K562 (cell line): ENCODE results near the gene SPSB1. TPM values are rescaled to one million over a fixed set of nuclear protein-coding genes. Genes with fewer than 3 reads are reported as not detected.

Experiments used
- ATAC-seq: fragments of 200-7000 bp; cut with Tn5 transposase; 3 replicates; pipeline ENCODE4 v1.9.1; 2020; ENCODE audit warnings: moderate library complexity
- BruUV-seq: library from RNA; stranded (reverse); fragments of 400-500 nt; replicated peaks from 2 replicates; lab custom pipeline; 2021; lab: Mats Ljungman, UMichigan
- CTCF ChIA-PET: fragments of 300-600 bp; formaldehyde crosslinking; extraction: SDS; loops from one replicate; lab custom pipeline; 2021; ENCODE audit warnings: low intra/inter-chr PET ratio; lab: Yijun Ruan, JAX
- POLR2A ChIA-PET: fragments of 300-600, 350-650 bp; sonication (Branson Sonifier 250); formaldehyde crosslinking; extraction: SDS; loops from one replicate; lab custom pipeline; 2021; ENCODE audit warnings: antibody characterized with exemption, inconsistent platforms; lab: Yijun Ruan, JAX
- DNase-seq, 4 experiments: peaks; one replicate each; pipeline versions ENCODE4 v3.0.0 to v3.0.0-alpha.2; 2011 to 2018; ENCODE audit warnings: low spot score in 3 of 4, mixed read lengths in 3 of 4; ENCODE audit errors: extremely low read depth in 1 of 4
- FAIRE-seq: peaks from 2 replicates; lab custom pipeline; 2011; peaks lifted over from hg19 to GRCh38; lab: Jason Lieb, UNC
- H2AFZ ChIP-seq: 2 replicates; pipeline ENCODE4 v1.6.0; 2011; ENCODE audit warnings: low read depth, low read length, control low read depth, inconsistent platforms
- H3K27ac ChIP-seq: fragments of 200-600 bp; 3 replicates; pipeline ENCODE4 v1.8.0; 2011; ENCODE audit warnings: low read depth, mild to moderate bottlenecking, control low read depth, inconsistent platforms, low read length, moderate library complexity, mixed read lengths; ENCODE audit errors: extremely low read depth
- H3K27me3 ChIP-seq, 2 experiments: fragments of 300-600 bp in 1 of 2; 2 replicates in 1 of 2; 3 replicates in 1 of 2; pipeline versions ENCODE4 v1.6.0 to v1.8.0; 2011; ENCODE audit warnings: inconsistent platforms in 2 of 2, low read length in 2 of 2, mild to moderate bottlenecking in 1 of 2, mixed read lengths in 1 of 2, moderate library complexity in 1 of 2; ENCODE audit not compliant: control insufficient read depth in 2 of 2, insufficient read depth in 2 of 2
- H3K36me3 ChIP-seq: fragments of 300-600 bp; 3 replicates; pipeline ENCODE4 v1.8.0; 2011; ENCODE audit warnings: mild to moderate bottlenecking, low read length, inconsistent platforms; ENCODE audit not compliant: control insufficient read depth, insufficient read depth
- H3K4me1 ChIP-seq, 2 experiments: fragments of 200-600 bp in 1 of 2; replicated peaks in 1 of 2; 2 replicates in 1 of 2; 3 replicates in 1 of 2; pipeline versions ENCODE4 v1.5.1 to v1.8.0; 2011; ENCODE audit warnings: inconsistent platforms in 2 of 2, low read length in 2 of 2, mild to moderate bottlenecking in 1 of 2, mixed read lengths in 1 of 2, moderate library complexity in 1 of 2; ENCODE audit not compliant: control insufficient read depth in 2 of 2, insufficient read depth in 2 of 2
- H3K4me2 ChIP-seq: 2 replicates; pipeline ENCODE4 v1.6.1; 2011; ENCODE audit warnings: low read length, control low read depth, inconsistent platforms, mixed read lengths; ENCODE audit not compliant: insufficient read depth
- H3K4me3 ChIP-seq: fragments of 200-600 bp; sonication (generic), shearing (Covaris generic); 2 replicates; pipeline ENCODE4 v1.5.1; 2016; ENCODE audit warnings: control low read depth, inconsistent platforms
- H3K79me2 ChIP-seq: fragments of 200-600 bp; 3 replicates; pipeline ENCODE4 v1.8.0; 2011; ENCODE audit warnings: low read length, inconsistent platforms; ENCODE audit not compliant: control insufficient read depth, insufficient read depth
- H3K9ac ChIP-seq, 2 experiments: 2 replicates each; pipeline versions ENCODE4 v1.6.0 to v1.6.1; 2011; ENCODE audit warnings: low read depth in 2 of 2, low read length in 2 of 2, control low read depth in 1 of 2, inconsistent platforms in 1 of 2, mild to moderate bottlenecking in 1 of 2, mixed read lengths in 1 of 2; ENCODE audit not compliant: insufficient read depth in 1 of 2
- H3K9me1 ChIP-seq: one replicate; pipeline ENCODE4 v1.6.0; 2011; ENCODE audit warnings: inconsistent platforms, mild to moderate bottlenecking, low read length, moderate library complexity; ENCODE audit not compliant: control insufficient read depth, insufficient read depth
- H3K9me3 ChIP-seq: replicated peaks from 2 replicates; pipeline ENCODE4 v1.5.1; 2011; ENCODE audit warnings: low read depth, low read length, inconsistent platforms; ENCODE audit not compliant: control insufficient read depth, insufficient read depth
- H4K20me1 ChIP-seq: replicated peaks from 2 replicates; pipeline ENCODE4 v1.6.1; 2011; ENCODE audit warnings: low read length, inconsistent platforms, mixed read lengths; ENCODE audit not compliant: control insufficient read depth, insufficient read depth
- GMEB1 ChIP-seq: fragments of 250-450 bp; sonication (Bioruptor Pico); IDR thresholded peaks from 2 replicates; pipeline ENCODE4 v1.4.0; 2020; ENCODE audit warnings: mild to moderate bottlenecking
- HDAC2 ChIP-seq: fragments of 450-650 bp; IDR thresholded peaks from 2 replicates; pipeline ENCODE4 v1.6.1; 2016; ENCODE audit warnings: mild to moderate bottlenecking
- HDAC6 ChIP-seq: IDR thresholded peaks from 2 replicates; pipeline ENCODE4 v1.6.1; 2012; ENCODE audit warnings: low read depth, mild to moderate bottlenecking, control low read depth, inconsistent platforms, low read length, moderate library complexity
- MEIS2 ChIP-seq: fragments of 450-650 bp; IDR thresholded peaks from 2 replicates; pipeline ENCODE4 v1.6.1; 2014; ENCODE audit warnings: mild to moderate bottlenecking; ENCODE audit not compliant: partially characterized antibody
- PCBP2 ChIP-seq: fragments of 200-400 bp; formaldehyde crosslinking; IDR thresholded peaks from 2 replicates; pipeline ENCODE4 v1.6.1; 2018; ENCODE audit warnings: low read length, low read depth, mild to moderate bottlenecking, moderate library complexity; ENCODE audit not compliant: poor library complexity, severe bottlenecking
- TRIM25 ChIP-seq: fragments of 450-650 bp; IDR thresholded peaks from 2 replicates; pipeline ENCODE4 v1.7.0; 2016; ENCODE audit warnings: borderline replicate concordance
- ZNF695 ChIP-seq: fragments of 450-650 bp; formaldehyde crosslinking; IDR thresholded peaks from 2 replicates; pipeline ENCODE4 v1.4.0; 2020; ENCODE audit warnings: mild to moderate bottlenecking, moderate library complexity
- WGBS: fragments of 100-300 bp; shearing (Covaris generic); methylation state at CpG from one replicate; pipeline ENCODE4 v1.1.6; 2016; ENCODE audit warnings: low coverage, mixed read lengths; ENCODE audit not compliant: insufficient coverage; ENCODE audit errors: missing lambda C conversion rate; 5-methylcytosine and 5-hydroxymethylcytosine counted together
- in situ Hi-C: fragments of 300-500 bp; cut with MboI; formaldehyde crosslinking; loops from 4 replicates; pipeline ENCODE4 v1.15.0; 2018; ENCODE audit warnings: inconsistent platforms, mixed read lengths
- intact Hi-C: fragments of 100-400 bp; cut with micrococcal nuclease; formaldehyde crosslinking; loops from 2 replicates; pipeline ENCODE4 v1.14.2; 2022
- polyA plus RNA-seq, 8 experiments: library from polyadenylated mRNA; depleted of rRNA in 4 of 8; stranded (reverse) in 5 of 8; unstranded in 3 of 8; fragments of >200 nt; fragmentation: Nextera tagmentation in 2 of 8; fragmentation: Illumina TruSeq in 1 of 8; extraction: Ambion mirVana in 2 of 8; extraction: Trizol in 1 of 8; gene quantifications; 2 replicates each; pipeline versions ENCODE4 v1.2.1 to v1.2.3, GENCODE V29; 2011 to 2014; ENCODE audit warnings: inconsistent platforms in 1 of 8, missing spikeins in 1 of 8
- total RNA-seq, 7 experiments: library from RNA; depleted of rRNA in 6 of 7; stranded (reverse); fragments of >200 nt in 6 of 7; fragmentation: Illumina TruSeq in 2 of 7; extraction: Trizol in 2 of 7; gene quantifications; 2 replicates each; pipeline versions ENCODE4 v1.2.1 to v1.2.3, GENCODE V29; 2011 to 2021; ENCODE audit warnings: low replicate concordance in 1 of 7

SPSB1 gene
- total and polyA plus RNA-seq, 9 of the 15 experiments (the other 6 are each of a cell fraction or from before 2014, with no cell fraction given) = 0.06 to 0.35 (median 0.14) TPM; not detected in 6

GRCh38 chr1:9376886-9377333, 84.2 kb downstream of the SPSB1 start:
- Histone ChIP-seq H3K79me2 (no peaks in the 10 kb centered on the region), H3K27me3 (peaks cover 58 to 93% of the 10 kb centered on the region in 2 experiments), H4K20me1 (peaks cover 22% of the 10 kb centered on the region), H3K4me2 (no peak overlapping the region), H3K9me1 (peaks cover 4% of the 10 kb centered on the region), H3K27ac (no peak overlapping the region), H3K4me1 (peaks cover 0 to 4% of the 10 kb centered on the region in 2 experiments; a peak in 1 of 5 replicates), H3K9ac (peak overlapping the region in 1 of 2 experiments; percentile 29; a peak in 1 of 4 replicates), H3K9me3 (no peaks in the 10 kb centered on the region), H3K4me3 (no peak overlapping the region), H2AFZ (no peak overlapping the region), H3K36me3 (no peaks in the 10 kb centered on the region)
- BruUV-seq = no TSS peak
- ATAC-seq (no peak), DNase-seq (no peak), FAIRE-seq (no peak)
- ChIA-PET CTCF (no interaction called here), POLR2A (interaction anchor here (0.7 to 1.1 kb wide), 2 partner anchors 8 to 37 kb away, joined by 3 read pairs; no protein-coding TSS in a partner anchor)
- TF ChIP-seq HDAC6 = no peak
- TF ChIP-seq ZNF695 (CRISPR knock-in tag) = no peak
- no peak for TF ChIP-seq PCBP2
- TF ChIP-seq HDAC2 = no peak
- TF ChIP-seq GMEB1 = no peak
- TF ChIP-seq MEIS2 = peak; percentile 11
- TF ChIP-seq TRIM25 = no peak
- intact Hi-C loops = no loop called here
- in situ Hi-C loops = no loop called here
- 0% methylated on average over 8 of the region's 17 CpGs for WGBS
